MM.1S (cell line): Measurements from ENCODE around the gene MT3.

Source experiments
- DNase-seq: peaks from one replicate; pipeline ENCODE4 v3.0.0-alpha.2; 2015
- H2AFZ ChIP-seq: fragments of 300-600 bp; sonication (generic); 2 replicates; pipeline ENCODE4 v1.6.0; 2016; ENCODE audit warnings: antibody characterized with exemption, low read length
- H3F3A ChIP-seq: fragments of 300-600 bp; sonication (generic); 2 replicates; pipeline ENCODE4 v1.6.1; 2016; ENCODE audit warnings: mild to moderate bottlenecking, antibody characterized with exemption, low read length, moderate library complexity, mixed read lengths; ENCODE audit not compliant: insufficient read depth
- H3K27ac ChIP-seq: fragments of 300-600 bp; sonication (generic); 2 replicates; pipeline ENCODE4 v1.5.1; 2016; ENCODE audit warnings: mild to moderate bottlenecking, low read length
- H3K27me3 ChIP-seq: fragments of 300-600 bp; sonication (generic); replicated peaks from 2 replicates; pipeline ENCODE4 v1.6.0; 2016; ENCODE audit warnings: low read length; ENCODE audit not compliant: insufficient read depth
- H3K36me3 ChIP-seq: fragments of 300-600 bp; sonication (generic); replicated peaks from 2 replicates; pipeline ENCODE4 v1.6.1; 2016; ENCODE audit warnings: mild to moderate bottlenecking, low read length, mixed read lengths; ENCODE audit not compliant: insufficient read depth
- H3K4me1 ChIP-seq: fragments of 300-600 bp; sonication (generic); 2 replicates; pipeline ENCODE4 v1.6.1; 2016; ENCODE audit warnings: low read length, mixed read lengths
- H3K4me2 ChIP-seq: fragments of 300-600 bp; sonication (generic); 2 replicates; pipeline ENCODE4 v1.6.0; 2016; ENCODE audit warnings: low read depth, low read length
- H3K4me3 ChIP-seq: fragments of 300-600 bp; sonication (generic); 2 replicates; pipeline ENCODE4 v1.5.1; 2016; ENCODE audit warnings: low read length, mixed read lengths
- H3K79me2 ChIP-seq: fragments of 300-600 bp; sonication (generic); 2 replicates; pipeline ENCODE4 v1.6.1; 2016; ENCODE audit warnings: mixed run types, low read length, mixed read lengths
- H3K9ac ChIP-seq: fragments of 300-600 bp; sonication (generic); 2 replicates; pipeline ENCODE4 v1.6.1; 2016; ENCODE audit warnings: low read length, mixed read lengths
- H3K9me2 ChIP-seq: fragments of 300-600 bp; sonication (generic); replicated peaks from 2 replicates; pipeline ENCODE4 v1.6.1; 2016; ENCODE audit warnings: mild to moderate bottlenecking, low read length, mixed read lengths; ENCODE audit not compliant: insufficient read depth
- H3K9me3 ChIP-seq: fragments of 300-600 bp; sonication (generic); replicated peaks from 2 replicates; pipeline ENCODE4 v1.6.1; 2016; ENCODE audit warnings: mild to moderate bottlenecking, low read length, mixed read lengths; ENCODE audit not compliant: insufficient read depth
- H4K20me1 ChIP-seq: fragments of 300-600 bp; sonication (generic); 2 replicates; pipeline ENCODE4 v1.6.1; 2016; ENCODE audit warnings: mild to moderate bottlenecking, low read length, moderate library complexity, mixed read lengths; ENCODE audit not compliant: insufficient read depth
- CTCF ChIP-seq: fragments of 300-600 bp; sonication (generic); IDR thresholded peaks from 2 replicates; pipeline ENCODE4 v1.5.1; 2016; ENCODE audit warnings: antibody characterized with exemption, low read length, mixed read lengths
- EZH2 ChIP-seq: fragments of 300-600 bp; sonication (generic); optimal IDR thresholded peaks from 2 replicates; pipeline ENCODE3; 2017; ENCODE audit warnings: low read depth, mild to moderate bottlenecking, antibody characterized with exemption, low read length, mixed read lengths
- EZH2phosphoT487 ChIP-seq: fragments of 300-600 bp; sonication (generic); IDR thresholded peaks from 2 replicates; pipeline ENCODE4 v1.6.1; 2018; ENCODE audit warnings: antibody characterized with exemption, low read length

The MT3 gene

GRCh38 chr16:56610017-56610608 is 20.8 kb downstream of the MT3 start:
- H3F3A ChIP-seq, result peaks cover 16% of the 10 kb centered on the region
- peak overlapping the region; percentile 100 for H3K4me2 ChIP-seq
- no peak for TF ChIP-seq CTCF
- no peak for TF ChIP-seq EZH2
- TF ChIP-seq EZH2phosphoT487, result no peak
- no peak overlapping the region for H3K9ac ChIP-seq
- H3K9me2 ChIP-seq, result no peaks in the 10 kb centered on the region
- H3K79me2 ChIP-seq, result no peaks in the 10 kb centered on the region
- H2AFZ ChIP-seq, result no peak overlapping the region
- H3K9me3 ChIP-seq, result no peaks in the 10 kb centered on the region
- H3K36me3 ChIP-seq, result no peaks in the 10 kb centered on the region
- peaks cover 19% of the 10 kb centered on the region for H3K4me1 ChIP-seq
- no peaks in the 10 kb centered on the region for H4K20me1 ChIP-seq
- no peak for DNase-seq
- peak overlapping the region; percentile 71; the same call in 1 of the 2 replicates for H3K4me3 ChIP-seq
- H3K27me3 ChIP-seq, result peaks cover 16% of the 10 kb centered on the region
- no peak overlapping the region for H3K27ac ChIP-seq

- H4K20me1 ChIP-seq, result no peaks in the 10 kb centered on the region
- H3K27ac ChIP-seq, result no peak overlapping the region
- H3K27me3 ChIP-seq, result peaks cover 16% of the 10 kb centered on the region
- no peak overlapping the region for H3K4me3 ChIP-seq
- no peaks in the 10 kb centered on the region for H3K36me3 ChIP-seq
- DNase-seq, result no peak
- no peak overlapping the region for H2AFZ ChIP-seq
- H3K79me2 ChIP-seq, result no peaks in the 10 kb centered on the region
- H3K4me1 ChIP-seq, result peaks cover 19% of the 10 kb centered on the region
- no peaks in the 10 kb centered on the region for H3K9me3 ChIP-seq
- no peaks in the 10 kb centered on the region for H3K9me2 ChIP-seq
- H3F3A ChIP-seq, result peaks cover 16% of the 10 kb centered on the region
- H3K9ac ChIP-seq, result no peak overlapping the region
- no peak overlapping the region for H3K4me2 ChIP-seq
- TF ChIP-seq CTCF (no peak), EZH2 (no peak), EZH2phosphoT487 (no peak)
Measured at GRCh38 chr16:56610609-56611111, 21.3 kb downstream of the MT3 start.

- Histone ChIP-seq H3K9me2 (no peaks in the 10 kb centered on the region), H3K9me3 (no peaks in the 10 kb centered on the region), H3F3A (peaks cover 16% of the 10 kb centered on the region), H4K20me1 (no peaks in the 10 kb centered on the region), H3K4me1 (peaks cover 19% of the 10 kb centered on the region), H2AFZ (no peak overlapping the region), H3K27ac (no peak overlapping the region), H3K9ac (no peak overlapping the region), H3K36me3 (no peaks in the 10 kb centered on the region), H3K4me2 (no peak overlapping the region), H3K79me2 (no peaks in the 10 kb centered on the region), H3K27me3 (peaks cover 17% of the 10 kb centered on the region), H3K4me3 (no peak overlapping the region)
- DNase-seq, result no peak
- TF ChIP-seq CTCF (no peak), EZH2 (no peak), EZH2phosphoT487 (no peak)
Measured at GRCh38 chr16:56611281-56611833, 22.0 kb downstream of the MT3 start.
